ENCODE results near the gene DNAJC15.
"Not testable (repeated sequence)": the region's sequence is repeated elsewhere in the genome, so short reads cannot be mapped to it uniquely, and the experiment has no call there.

DNAJC15 gene

DNA sequence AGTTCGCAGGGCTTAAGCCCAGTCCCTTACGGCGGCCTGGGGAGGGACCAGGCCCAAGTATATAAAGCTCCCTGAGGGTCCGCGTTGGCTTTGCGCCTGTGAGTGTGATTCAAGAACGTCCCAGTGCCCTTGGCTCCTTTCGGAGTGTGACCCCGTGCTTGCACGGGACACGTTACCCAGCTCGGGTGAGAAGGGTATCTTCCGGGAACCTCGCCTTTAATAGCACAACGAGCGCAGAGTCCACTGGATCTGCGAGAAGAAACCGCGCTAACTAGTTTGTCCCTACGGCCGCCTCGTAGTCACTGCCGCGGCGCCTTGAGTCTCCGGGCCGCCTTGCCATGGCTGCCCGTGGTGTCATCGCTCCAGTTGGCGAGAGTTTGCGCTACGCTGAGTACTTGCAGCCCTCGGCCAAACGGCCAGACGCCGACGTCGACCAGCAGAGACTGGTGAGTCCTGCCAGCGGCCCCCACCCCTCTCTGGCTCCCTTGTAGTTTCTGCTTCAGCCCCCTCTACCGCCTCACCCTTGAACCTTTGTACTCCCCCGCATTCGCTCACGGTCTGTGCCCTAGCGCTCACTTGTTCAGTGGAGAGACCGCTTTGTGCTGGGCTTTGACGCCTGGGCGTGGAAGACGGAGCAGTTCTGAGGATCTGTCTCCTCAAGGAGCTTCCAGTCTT, at the start of gene DNAJC15:
Gene DNAJC15, plus strand, starts transcription at position 298 of the 675 bp plus-strand sequence. Its CDS starts 41 bp downstream, at position 339.
- DNase-seq (ENCODE audit: extremely low spot score, insufficient read length, low read depth), result peak; percentile 67
- peak; percentile 79 for FAIRE-seq

DNA sequence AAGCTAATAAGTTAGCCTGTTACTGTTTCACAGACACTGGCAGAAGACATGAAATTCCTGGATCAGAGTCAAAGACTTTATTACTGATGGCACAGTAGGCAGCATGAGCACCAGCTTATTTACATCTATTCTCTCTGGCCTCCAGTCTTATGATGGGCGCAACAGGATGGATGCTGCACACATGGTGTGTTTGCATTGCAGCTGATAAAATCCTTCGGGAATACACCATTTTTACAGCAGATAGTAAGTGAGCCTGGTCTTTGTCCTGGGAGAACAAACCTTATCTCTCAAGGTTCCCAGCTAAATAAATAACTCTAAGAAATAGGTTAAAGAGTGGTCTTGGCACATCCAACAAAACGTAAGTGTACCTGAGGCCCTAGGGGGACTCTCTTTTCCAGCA, 47.3 kb upstream of the DNAJC15 start:
- no peak for DNase-seq (ENCODE audit: extremely low spot score, insufficient read length, low read depth)
- no peak for FAIRE-seq

DNA sequence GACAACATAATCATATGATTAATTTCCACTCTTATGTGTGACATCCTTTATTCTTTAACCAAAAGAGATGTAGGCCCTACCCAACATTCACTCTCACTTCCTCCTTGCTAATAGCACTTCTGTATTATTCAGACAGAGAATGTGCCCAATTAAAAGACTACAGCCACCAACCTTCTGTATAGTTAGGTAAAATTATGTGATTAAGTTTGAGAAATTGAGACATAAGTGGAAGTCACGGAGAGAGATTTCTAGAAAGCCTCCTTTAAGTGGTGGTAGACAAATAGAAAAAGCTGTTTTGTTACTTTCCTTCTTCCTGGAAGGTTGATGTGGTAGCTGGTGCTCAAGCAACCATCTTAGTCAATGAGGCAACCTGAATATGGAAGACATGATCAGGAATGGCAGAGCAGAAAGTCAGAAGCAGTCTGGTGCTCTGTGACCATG, 46.1 kb upstream of the DNAJC15 start:
- DNase-seq (ENCODE audit: extremely low spot score, insufficient read length, low read depth) (no peak), FAIRE-seq (peak; percentile 82)

DNA sequence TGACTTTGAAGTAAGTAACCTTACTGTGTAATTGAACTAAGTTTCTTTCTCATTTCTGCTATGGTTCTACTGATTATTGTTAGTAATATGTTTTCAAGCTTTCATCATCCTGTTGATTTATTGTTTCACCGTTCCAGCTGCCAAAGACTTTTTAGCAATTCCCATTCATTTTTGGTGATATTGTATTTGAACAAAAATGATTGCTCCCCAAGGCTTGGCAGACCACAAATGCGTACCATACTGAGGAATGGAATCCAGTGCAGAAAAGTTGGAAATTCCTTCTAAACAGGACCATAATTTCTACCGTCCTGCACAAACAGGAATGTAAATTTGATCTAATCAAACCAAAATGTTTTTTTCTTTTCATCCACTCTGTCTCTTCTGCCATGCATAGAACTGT, 42.1 kb upstream of the DNAJC15 start:
- DNase-seq (ENCODE audit: extremely low spot score, insufficient read length, low read depth), result no peak
- no peak for FAIRE-seq

DNA sequence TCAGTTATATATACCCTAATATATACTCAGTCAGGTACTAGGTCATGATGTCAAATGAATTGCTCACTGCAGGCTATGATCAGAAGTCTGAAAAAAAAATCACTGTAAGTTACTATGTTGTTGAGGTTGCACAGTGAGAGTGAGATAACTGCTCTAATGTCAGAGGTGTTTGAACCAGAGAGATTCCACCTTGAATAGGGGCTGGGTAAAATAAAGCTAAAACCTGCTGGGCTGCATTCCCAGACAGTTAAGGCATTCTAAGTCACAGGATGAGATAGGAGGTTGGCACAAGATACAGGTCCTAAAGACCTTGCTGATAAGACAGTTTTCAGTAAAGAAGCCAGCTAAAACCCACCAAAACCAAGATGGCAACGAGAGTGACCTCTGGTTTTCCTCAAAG, 41.5 kb upstream of the DNAJC15 start:
- FAIRE-seq, result no peak
- DNase-seq (ENCODE audit: extremely low spot score, insufficient read length, low read depth), result no peak

DNA sequence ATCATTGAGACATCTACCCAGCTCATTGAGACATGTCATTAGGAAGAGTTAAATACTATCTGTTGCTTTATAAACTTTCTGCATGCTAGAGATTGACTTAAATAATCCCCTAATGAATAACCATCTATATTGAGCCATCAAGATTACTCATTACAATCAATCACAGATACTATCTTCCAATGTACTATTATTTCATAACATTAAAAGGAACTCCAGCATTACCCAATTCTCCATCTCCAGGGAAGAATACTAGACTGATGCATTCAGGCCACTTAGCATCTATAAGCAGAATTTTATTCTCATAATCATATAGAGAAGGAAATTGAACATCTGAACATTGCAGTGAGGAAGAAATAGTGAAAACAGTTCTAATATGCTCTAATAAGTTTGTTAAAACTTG, 39.4 kb upstream of the DNAJC15 start:
- no peak for DNase-seq (ENCODE audit: extremely low spot score, insufficient read length, low read depth)
- no peak for FAIRE-seq

DNA sequence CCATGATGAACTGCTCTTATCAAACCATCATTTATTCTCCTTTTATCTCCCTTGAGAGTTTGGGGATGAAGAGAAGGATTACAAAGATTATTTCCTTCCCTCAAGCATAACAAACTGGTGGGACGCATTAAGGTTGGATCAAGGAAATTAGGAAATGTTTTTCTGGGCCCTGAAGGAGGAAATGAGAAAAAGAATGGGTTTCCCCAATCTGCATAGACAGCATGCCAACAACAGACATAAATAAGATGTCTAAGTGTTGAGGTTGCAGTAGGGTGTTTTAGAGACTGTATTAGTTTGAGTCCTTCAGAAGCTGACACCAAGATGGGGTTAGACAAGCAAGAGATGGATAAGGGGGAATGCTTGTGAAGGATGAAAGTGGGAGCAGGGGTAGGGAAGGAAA, 38.7 kb upstream of the DNAJC15 start:
- FAIRE-seq (peak; percentile 49), DNase-seq (ENCODE audit: extremely low spot score, insufficient read length, low read depth) (no peak)

DNA sequence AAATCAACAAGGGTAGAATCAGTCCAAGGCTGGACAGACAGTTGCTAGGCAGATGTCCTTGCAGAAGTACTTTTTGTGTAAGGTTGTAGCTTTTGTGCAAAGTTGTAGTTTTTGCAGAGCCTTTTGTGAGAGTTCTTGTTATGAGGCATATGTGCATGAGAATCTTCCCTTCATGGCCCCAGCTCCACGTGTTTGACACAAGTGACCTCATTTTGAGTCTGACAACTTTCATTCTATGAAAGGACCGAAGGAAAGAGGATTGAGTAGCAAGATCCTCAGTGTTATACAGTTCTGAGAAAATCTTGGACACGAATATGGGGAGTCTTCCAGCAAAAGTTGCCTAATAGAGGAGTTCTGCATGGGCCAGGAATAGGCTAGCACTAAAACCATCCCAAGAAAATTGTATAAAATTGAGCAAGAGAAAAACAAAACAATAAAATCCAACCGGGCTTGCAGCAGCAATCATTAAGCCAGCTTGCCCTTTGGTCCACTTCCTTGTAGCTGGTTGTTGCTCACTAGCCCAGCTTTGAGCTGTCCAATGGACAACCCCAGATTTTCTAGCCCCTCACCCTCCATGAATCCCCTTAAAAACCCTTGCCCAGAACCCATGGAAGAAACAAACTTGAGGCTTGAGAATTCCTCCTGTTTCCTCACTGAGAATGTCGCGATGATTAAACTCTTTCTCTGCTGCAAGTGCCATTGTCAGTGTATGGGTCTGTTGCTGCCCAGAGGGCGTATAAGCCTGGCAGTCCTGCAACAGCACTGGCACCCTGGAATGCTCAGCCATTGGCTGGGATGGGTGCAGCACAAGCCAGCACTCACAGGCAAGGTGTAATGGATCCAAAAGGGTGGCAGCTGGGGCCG, 37.8 kb upstream of the DNAJC15 start:
- DNase-seq (ENCODE audit: extremely low spot score, insufficient read length, low read depth) (no peak), FAIRE-seq (peak; percentile 59)

DNA sequence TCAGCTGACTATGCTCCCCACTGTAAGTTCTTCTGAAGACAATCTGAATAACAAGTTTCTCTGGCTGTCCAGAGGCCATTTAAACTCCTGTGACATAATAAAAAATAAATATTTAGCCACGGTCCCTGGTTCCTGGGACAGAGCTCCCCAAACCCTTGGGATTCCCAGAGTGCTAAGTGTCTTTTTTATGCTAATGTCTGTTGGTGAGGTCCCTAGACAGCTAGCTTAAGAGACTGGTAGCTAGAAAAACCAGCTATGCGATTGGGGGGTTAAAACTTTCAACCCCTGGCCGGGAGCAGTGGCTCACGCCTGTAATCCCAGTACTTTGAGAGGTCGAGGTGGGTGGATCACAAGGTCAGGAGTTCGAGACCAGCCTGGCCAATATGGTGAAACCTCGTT, 37.2 kb upstream of the DNAJC15 start:
- FAIRE-seq (no peak), DNase-seq (ENCODE audit: extremely low spot score, insufficient read length, low read depth) (no peak)

DNA sequence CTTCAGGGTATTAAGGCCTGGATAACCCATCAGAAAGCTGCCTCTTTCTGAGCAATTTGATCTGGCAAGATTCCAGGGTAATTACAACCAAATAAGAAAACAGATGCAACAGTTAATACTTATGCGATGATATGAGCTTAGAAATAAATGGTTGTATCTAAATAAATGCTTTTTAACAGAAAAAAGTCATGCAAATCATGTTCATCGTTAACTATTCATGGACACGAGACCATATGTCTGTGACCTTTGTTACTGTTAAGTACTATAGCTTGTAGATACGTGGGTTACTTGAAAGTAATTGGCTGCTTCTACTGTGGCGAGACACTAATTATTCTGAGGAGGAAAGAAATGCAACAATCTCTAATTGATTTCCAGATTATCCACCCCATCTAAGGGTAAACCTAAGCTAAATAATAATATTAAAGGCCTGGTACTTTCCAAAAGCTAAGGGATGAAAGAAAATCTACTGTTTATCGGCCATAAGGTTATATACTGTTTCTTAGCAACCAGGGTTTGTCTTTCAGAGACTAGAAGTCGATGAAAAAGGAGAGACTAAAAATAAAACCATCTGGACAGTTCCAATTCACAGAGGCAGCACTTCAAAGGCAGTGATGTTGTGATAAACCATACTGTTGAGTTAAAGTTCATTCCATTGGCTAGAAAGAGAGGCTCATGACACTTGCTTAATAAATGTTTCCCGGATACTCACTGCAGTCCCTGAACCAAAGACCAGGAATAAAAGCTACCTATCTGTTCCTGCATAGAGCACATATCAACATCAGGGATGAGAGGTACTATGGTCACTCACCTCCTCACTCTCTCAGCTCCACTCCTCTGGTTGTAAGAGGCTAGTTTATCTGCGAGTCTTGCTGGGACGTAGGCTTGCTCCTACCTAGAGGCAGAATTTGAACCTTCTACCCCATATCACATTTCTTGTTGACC, 32.8 kb upstream of the DNAJC15 start:
- FAIRE-seq (peak; percentile 77), DNase-seq (ENCODE audit: extremely low spot score, insufficient read length, low read depth) (no peak)

DNA sequence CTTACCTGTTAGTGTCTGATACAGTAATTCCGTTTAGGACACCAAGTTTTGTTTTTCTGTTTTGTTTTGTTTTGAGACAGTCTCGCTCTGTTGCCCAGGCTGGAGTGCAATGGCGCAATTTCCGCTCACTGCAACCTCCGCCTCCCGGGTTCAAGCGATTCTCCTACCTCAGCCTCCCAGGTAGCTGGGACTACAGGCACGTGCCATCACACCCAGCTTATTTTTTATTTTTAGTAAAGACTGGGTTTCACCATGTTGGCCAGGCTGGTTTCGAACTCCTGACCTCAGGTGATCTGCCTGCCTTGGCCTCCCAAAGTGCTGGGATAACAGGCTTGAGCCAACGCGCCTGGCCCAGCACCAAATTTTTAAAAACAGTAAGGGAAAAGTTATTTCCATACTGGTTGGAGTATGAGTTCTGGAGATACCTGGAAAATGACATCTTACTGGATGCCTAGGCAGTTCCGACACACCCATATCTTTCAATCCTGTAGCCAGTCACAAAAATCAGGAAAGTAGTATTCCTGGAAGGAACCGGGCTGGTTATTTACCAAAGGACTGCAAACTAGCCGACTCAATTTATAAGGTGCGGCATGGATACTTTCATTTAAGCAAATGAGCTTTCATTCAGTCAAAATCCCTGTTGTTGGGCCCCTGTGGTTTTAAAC, 32.0 kb upstream of the DNAJC15 start:
- not testable (repeated sequence) for DNase-seq (ENCODE audit: extremely low spot score, insufficient read length, low read depth)
- peak; percentile 80 for FAIRE-seq

DNA sequence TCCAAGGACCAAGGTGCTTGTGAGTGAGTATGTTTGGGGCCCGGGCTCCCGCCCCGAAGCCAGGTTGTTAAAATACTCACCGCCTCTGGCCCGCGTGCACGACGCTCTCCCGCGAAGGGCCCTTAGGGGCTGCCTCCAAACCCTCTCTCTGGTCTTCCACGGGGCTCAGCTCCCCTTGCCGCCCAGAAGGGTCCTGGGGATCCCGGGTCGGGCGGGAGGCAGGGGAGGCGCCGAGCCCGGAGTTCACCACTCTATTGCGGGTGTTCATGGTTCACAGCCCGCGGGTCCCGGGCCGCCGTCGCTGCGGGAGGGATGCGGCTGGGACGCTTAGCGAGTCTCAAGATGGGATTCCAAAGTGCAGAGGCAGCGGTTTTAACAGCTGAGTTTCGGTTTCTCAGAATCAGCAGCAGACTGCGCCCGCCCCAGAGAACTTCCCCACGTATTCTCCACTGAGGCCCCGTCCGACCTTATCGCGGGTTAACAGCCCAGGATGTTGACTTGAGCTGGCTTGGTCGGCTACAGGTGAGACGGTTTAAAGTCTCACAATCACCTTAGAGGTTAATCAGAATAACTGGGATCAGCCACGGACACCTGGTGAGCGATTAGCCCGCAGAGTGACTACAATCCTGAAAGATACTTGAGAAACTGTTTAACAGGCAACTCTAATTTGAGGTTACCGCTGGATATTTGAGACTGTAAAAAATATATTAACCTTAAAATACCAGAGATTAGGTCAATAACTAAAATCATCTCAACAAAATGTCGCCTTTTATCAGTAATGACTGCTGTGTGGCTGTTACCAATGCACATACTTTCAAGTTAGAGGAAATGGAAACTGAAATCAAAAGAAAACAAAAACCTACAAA, 31.3 kb upstream of the DNAJC15 start, which contains the start of gene EPSTI1:
Gene EPSTI1, minus strand, starts transcription at position 344 of the 866 bp plus-strand sequence. Its CDS starts 76 bp downstream, at position 268.
- FAIRE-seq (peak; percentile 97), DNase-seq (ENCODE audit: extremely low spot score, insufficient read length, low read depth) (peak; percentile 50)

DNA sequence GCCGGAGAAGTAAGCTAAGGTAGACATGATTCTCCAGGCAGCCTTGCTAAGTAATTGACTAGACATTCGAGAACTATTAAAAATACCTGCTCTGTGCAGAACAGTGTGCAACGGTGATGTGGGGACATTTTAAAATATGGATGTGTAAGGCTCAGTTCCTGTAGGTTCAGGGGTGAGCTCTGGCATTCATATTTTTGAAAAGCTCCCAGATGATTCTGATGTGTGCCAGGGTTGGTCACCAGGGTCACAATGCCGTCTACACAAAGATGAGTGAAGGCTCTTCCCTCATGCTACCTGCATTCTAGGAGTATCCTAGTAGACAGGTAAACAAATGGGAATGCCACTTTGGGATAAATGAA, 30.6 kb upstream of the DNAJC15 start:
- FAIRE-seq (no peak), DNase-seq (ENCODE audit: extremely low spot score, insufficient read length, low read depth) (no peak)

DNA sequence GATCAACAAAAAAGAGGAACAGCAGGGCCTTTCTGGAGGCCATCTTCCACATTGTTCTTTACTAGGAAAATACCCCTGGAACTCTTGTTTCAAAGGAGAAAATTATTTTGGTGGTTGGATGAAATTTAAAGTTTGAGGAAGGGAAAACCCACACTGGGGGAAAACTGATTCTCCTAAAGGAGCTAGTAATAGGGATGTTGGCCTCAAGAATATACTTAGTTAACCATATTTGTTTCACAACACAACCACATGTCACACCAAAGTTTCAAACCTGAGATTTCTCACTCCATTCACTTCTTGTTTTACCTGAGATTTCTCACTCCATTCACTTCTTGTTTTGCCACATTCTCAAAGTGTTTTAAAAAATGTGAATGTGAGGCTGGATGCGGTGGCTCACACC, 28.5 kb upstream of the DNAJC15 start:
- FAIRE-seq (peak; percentile 61), DNase-seq (ENCODE audit: extremely low spot score, insufficient read length, low read depth) (no peak)

DNA sequence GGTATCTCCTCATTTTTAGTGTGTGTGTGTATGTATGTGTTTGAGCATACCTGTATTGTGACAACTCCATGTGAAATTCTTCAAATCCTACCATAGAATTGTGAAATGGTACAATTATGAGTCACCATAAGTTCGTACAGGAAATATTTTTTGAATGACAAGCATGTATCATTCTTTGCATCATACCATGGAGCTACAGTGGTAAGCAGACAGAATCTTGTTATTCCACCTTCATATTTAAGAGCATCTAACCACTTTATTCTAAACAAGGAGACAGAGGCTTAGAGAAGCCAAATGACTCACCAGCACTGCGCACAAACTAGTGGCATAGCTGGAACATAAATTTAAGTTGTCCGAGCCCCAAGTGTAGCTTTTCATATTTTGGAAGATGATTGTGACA, 26.8 kb upstream of the DNAJC15 start:
- FAIRE-seq (peak; percentile 62), DNase-seq (ENCODE audit: extremely low spot score, insufficient read length, low read depth) (no peak)

DNA sequence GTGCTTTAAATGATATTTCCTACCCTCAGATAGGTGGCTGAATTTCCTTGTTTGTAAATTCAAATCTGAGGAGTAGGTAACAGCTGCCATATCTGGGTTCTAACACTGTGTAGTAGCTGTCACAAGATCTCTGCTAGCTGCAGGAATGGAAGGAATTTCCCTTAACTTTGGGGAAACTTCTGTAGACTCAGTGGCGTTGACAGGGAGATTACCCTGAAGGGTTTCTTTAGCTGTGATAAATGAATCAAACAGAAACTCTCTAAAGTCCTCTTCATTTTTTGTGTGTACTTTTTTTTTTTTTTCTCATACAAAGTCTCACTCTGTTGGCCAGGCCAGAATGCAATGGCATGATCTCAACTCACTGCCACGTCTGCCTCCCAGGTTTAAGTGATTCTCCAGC, 26.0 kb upstream of the DNAJC15 start:
- DNase-seq (ENCODE audit: extremely low spot score, insufficient read length, low read depth), result no peak
- FAIRE-seq, result peak; percentile 83

DNA sequence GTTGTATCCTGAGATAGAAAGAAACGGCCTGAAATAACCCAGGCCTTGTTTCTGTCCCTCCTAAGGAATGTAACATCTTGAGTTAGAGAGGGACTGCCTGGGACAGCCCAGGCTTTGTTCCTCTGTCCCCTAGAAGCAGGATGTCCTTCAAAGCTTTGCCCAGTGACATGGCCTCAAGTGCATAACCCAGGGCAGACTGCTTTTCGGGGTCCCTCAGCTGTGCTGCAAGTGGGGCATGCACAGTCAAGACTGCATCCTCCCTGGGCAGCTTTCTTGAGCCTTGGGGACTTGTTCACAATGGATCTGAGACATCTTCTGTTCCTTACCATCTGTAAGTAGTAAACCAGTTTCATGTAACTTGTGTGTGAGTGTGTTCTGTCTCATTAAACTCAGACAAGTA, 23.9 kb upstream of the DNAJC15 start:
- DNase-seq (ENCODE audit: extremely low spot score, insufficient read length, low read depth) (no peak), FAIRE-seq (no peak)

DNA sequence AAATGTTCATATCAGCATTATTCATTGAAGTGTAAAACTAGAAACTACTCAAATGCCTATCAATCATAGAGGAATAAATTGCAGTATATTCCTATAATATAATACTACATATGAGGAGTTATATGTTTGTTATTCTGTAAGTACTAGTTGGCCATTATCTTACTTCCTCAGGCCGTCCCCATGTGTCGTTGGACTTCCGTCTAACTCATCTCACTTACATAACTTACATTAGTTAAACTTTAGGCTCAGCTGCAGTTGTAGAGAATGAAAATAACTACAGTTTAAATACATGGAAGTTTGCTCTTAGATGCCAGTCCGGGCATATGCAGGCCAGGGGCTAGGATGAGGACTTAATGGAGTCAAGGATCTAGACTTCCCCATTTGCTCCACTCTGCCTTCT, 22.7 kb upstream of the DNAJC15 start:
- FAIRE-seq, result no peak
- DNase-seq (ENCODE audit: extremely low spot score, insufficient read length, low read depth), result no peak

DNA sequence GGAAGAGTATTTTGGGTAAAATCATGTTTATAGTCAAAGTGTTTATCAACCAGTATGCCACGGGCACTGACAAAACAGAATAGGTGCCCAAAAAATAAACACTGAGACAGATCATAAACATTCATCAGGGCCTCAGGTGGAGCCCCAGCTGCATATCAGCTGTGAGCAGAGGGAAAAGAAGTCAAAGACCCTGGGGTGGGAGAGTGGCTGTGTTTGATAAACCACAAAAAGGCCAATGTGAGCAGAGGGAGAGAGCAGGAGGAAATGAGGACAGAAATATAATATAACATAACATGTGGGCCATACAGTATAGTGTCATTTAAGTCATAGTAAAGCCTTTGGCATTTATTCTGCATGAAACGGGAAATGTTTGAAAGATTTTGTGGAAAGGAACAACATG, 21.4 kb upstream of the DNAJC15 start:
- FAIRE-seq, result no peak
- no peak for DNase-seq (ENCODE audit: extremely low spot score, insufficient read length, low read depth)

Measured in GM18507 (cell line).